Fibroblast of peridontal ligament (primary cell): ENCODE data around the gene PRUNE1.

Source experiments
- DNase-seq: peaks from one replicate; pipeline ENCODE4 v3.0.0-alpha.2; 2010; ENCODE audit errors: extremely low read depth

PRUNE1 gene

GRCh38 chr1:151050051-151050688, 41.9 kb downstream of the PRUNE1 start:
- no peak for DNase-seq

- DNase-seq, result no peak
These were observed 43.2 kb downstream of the PRUNE1 start for GRCh38 chr1:151051356-151052009.

- no peak for DNase-seq
These were observed 46.8 kb downstream of the PRUNE1 start for GRCh38 chr1:151054971-151055547.

GRCh38 chr1:151055581-151055980, 47.3 kb downstream of the PRUNE1 start:
- DNase-seq, result no peak

- no peak for DNase-seq
These were observed 47.9 kb downstream of the PRUNE1 start for GRCh38 chr1:151056149-151056548.

- peak; percentile 22 for DNase-seq
These were observed 50.4 kb downstream of the PRUNE1 start for GRCh38 chr1:151058692-151059091.

GRCh38 chr1:151059109-151060006, 51.1 kb downstream of the PRUNE1 start, which contains the start of gene CDC42SE1:
Gene CDC42SE1, minus strand, starts transcription at chr1:151059622. Its CDS starts 3,892 bp downstream, at chr1:151055730.
- peak; percentile 65 for DNase-seq

GRCh38 chr1:151060007-151060656, 51.9 kb downstream of the PRUNE1 start, which contains the start of gene MLLT11:
Gene MLLT11, plus strand, starts transcription at chr1:151060397. Its CDS starts 6,828 bp downstream, at chr1:151067225.
- DNase-seq, result peak; percentile 58

- DNase-seq, result peak; percentile 12
These were observed 52.6 kb downstream of the PRUNE1 start for GRCh38 chr1:151060657-151061421.

- DNase-seq, result peak; percentile 24
These were observed 53.5 kb downstream of the PRUNE1 start for GRCh38 chr1:151061704-151062103.

- DNase-seq, result peak; percentile 90
These were observed 54.6 kb downstream of the PRUNE1 start for GRCh38 chr1:151062741-151063371.

GRCh38 chr1:151065089-151065645, 56.9 kb downstream of the PRUNE1 start:
- no peak for DNase-seq

GRCh38 chr1:151067185-151067584, 58.9 kb downstream of the PRUNE1 start:
- no peak for DNase-seq

GRCh38 chr1:151069103-151069486, 60.8 kb downstream of the PRUNE1 start:
- DNase-seq, result no peak

- DNase-seq, result peak; percentile 99
These were observed 62.4 kb downstream of the PRUNE1 start, which contains the start of gene GABPB2 for GRCh38 chr1:151070474-151071276. Gene GABPB2, plus strand, starts transcription at chr1:151070761. Its CDS starts 17,429 bp downstream, at chr1:151088190.

- DNase-seq, result no peak
These were observed 64.0 kb downstream of the PRUNE1 start for GRCh38 chr1:151072224-151072623.
